T-helper 1 cell treated with Interleukin-12 subunit alpha and Interleukin-12 subunit beta and Interleukin-4 antibody, amounts not matched to agents 30 ng/mL and 1 ng/mL, for 36 hours (primary cell): ENCODE data around the gene DAGLB. TPM values are rescaled to one million over a fixed set of nuclear protein-coding genes. Genes with fewer than 3 reads are reported as not detected.

Experiments
- intact Hi-C: fragments of 100-400 bp; cut with micrococcal nuclease; formaldehyde crosslinking; loops from one replicate; pipeline ENCODE4 v1.15.1; 2024
- total RNA-seq: library from RNA; stranded (reverse); gene quantifications from 2 replicates; pipeline ENCODE4 v1.2.3, GENCODE V29; 2022

DAGLB gene, protein sequence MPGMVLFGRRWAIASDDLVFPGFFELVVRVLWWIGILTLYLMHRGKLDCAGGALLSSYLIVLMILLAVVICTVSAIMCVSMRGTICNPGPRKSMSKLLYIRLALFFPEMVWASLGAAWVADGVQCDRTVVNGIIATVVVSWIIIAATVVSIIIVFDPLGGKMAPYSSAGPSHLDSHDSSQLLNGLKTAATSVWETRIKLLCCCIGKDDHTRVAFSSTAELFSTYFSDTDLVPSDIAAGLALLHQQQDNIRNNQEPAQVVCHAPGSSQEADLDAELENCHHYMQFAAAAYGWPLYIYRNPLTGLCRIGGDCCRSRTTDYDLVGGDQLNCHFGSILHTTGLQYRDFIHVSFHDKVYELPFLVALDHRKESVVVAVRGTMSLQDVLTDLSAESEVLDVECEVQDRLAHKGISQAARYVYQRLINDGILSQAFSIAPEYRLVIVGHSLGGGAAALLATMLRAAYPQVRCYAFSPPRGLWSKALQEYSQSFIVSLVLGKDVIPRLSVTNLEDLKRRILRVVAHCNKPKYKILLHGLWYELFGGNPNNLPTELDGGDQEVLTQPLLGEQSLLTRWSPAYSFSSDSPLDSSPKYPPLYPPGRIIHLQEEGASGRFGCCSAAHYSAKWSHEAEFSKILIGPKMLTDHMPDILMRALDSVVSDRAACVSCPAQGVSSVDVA
- total RNA-seq = 22.5 and 24.8 TPM in 2 replicates

DNA sequence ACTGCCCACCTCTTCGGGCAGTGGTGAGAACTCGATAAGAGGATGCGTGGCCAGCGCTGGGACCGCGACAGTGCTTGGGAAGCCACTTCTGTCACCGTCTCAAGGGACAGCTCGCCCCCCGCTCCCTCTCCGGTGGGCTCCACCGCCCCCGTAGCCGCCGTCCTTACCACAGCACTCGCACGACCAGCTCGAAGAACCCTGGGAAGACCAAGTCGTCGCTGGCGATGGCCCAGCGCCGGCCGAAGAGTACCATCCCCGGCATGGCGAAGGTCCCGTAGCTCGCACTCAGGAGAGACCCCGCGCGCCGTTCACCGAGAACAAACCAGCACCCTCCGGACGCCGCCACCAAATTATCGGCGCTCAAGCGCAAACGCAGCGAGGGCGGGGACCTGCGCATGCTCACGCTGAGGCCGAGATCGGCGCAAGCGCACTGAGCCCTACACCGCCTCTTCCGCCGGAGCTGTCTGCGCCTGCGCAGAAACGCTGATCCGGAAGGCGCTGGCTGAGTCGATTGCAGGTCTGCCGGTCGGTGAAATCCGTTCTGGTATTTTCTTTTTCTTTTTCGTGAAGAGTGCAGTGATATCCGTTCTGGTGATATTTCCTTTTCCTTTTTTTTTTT is at the start of gene DAGLB:
DAGLB (minus strand) TSS at position 374 of the 619 bp plus-strand sequence; CDS start at position 262, 112 bp downstream.
- intact Hi-C loops = loop anchor here (1.0 to 5.0 kb wide), 4 partner anchors 12 to 735 kb away; partner anchors contain the start of genes C1GALT1 and ZDHHC4

GRCh38 chr7:6497637-6497905 is 49.8 kb upstream of the DAGLB start:
- intact Hi-C loops = no loop called here

DNA sequence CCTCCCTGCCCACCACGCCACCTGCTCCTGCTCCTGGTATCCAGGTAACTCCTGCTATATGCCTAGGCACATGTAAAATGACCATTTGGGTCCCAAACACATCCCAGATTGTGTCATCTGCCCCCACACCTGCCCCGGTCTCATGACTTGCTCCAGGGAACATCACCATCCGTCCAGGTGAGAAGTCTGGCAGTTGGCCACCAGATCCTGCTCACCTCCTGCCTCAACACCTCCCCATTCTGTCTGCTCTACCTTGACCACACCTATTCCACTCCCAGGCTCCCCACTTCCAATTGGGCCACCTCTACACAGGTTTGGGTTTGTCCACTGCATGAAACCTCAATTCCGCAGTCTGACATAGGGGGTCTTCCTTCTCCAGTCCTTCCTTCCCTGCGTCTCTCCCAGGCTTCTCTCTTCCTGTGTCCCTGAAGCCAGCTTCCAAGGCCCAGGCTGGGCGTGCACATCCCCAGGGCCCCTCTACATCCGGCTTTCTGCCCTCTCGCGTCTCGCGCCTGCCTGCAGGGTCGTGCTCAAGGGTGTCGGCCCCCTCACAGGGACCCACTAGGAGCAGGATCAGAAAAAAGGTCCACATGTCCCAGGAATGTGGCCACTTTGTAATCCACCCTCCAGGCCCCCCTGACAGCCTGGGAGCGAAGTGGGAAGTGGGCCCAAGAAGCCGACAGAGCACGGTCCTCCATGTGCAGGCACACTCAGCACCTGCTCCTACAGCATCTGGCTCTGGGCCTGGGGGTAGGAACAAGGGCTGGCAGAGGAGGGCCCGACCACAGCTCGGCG is 49.3 kb upstream of the DAGLB start:
- intact Hi-C loops = no loop called here

DNA sequence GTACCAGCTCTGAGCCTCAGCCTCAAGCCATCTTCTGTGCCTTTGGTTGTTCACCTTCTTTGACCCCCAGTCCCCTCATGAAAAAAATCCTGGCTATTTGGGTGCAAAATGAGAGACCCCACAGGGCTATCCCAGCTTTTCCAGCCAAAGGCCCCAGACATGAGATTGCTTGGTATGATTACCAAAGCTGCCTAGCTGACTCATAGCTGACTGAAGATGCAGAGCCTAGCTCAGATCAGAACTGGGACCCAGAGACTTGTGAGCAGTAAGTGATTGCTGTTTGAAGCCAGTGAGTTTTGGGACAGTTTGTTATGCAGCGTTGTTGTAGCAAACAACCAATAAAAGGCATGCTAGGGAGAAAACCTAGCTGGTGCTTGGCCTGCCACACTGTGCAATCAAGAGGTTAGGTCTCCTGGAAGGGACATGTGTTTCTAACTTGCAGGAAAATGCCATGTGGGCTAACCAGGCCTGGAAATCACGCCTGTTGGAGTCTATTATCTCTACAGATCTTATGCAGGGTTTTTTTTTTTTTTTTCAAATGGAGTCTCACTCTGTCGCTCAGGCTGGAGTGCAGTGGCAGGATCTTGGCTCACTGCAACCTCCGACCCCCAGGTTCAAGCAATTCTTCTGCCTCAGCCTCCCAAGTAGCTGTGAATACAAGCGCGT is 48.0 kb upstream of the DAGLB start:
- intact Hi-C loops = no loop called here

GRCh38 chr7:6494365-6494764 is 46.6 kb upstream of the DAGLB start:
- intact Hi-C loops = no loop called here

GRCh38 chr7:6491194-6491593 is 43.4 kb upstream of the DAGLB start:
- intact Hi-C loops = no loop called here

- intact Hi-C loops = no loop called here
Measured at GRCh38 chr7:6489612-6490011, 41.9 kb upstream of the DAGLB start.

- intact Hi-C loops = no loop called here
Measured at GRCh38 chr7:6487184-6487545, 39.4 kb upstream of the DAGLB start.

DNA sequence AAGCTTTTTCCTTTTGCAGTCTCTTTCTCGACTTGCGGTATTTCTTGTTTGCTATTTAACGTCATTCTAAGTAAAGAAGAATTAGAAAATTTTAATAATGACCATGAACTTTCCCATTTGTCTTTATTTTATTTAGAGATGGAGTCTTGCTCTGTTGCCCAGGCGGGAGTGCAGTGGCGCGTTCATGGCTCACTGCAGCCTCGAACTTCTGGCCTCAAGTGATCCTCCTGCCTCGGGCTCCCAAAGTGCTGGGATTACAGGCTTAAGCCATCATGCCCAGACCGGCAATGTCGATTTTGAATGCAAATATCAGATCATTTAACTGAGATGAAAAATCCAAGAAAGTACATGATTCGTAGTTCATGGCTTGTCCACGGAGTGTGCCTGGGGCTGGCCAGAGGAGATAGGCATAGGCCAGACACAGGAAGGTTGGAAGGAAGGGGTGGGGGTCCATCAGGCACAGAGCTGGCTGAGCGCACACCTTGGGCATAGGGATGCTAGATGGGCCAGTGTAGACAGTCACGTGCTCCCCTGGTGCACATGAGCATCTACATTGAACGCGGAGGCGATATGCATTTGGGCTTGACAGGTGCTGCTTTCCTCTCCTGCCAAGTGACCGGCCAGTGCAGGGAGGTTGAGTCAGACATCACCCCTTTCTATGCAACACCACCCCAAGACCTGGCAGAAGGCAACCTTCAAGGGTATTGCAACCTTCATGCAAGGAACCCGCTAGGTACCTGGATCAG is 38.9 kb upstream of the DAGLB start:
- intact Hi-C loops = no loop called here

- intact Hi-C loops = no loop called here
Measured at GRCh38 chr7:6482743-6483119, 35.0 kb upstream of the DAGLB start.

DNA sequence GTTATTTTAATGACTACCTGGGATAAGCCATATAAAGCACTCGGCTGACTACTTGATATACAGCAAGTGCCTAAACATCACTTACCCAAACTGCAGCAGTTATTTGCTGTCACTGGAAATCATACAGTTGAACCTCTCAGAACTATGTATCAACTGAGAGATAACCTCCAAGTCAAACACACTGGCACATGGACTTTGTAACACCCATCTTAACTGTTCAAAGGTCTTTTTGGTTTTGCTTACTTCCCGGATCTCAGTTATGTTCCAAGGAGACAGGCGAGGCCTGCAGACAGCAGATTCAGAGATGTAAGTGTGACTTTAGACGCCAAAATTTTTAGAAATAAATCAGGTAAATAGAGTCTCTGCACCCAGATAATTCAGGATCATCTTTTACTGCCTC is 34.6 kb upstream of the DAGLB start:
- intact Hi-C loops = no loop called here

- intact Hi-C loops = no loop called here
Measured at GRCh38 chr7:6481445-6481844, 33.7 kb upstream of the DAGLB start.

- intact Hi-C loops = no loop called here
Measured at GRCh38 chr7:6480323-6480660, 32.5 kb upstream of the DAGLB start.

GRCh38 chr7:6479067-6479466 is 31.3 kb upstream of the DAGLB start:
- intact Hi-C loops = loop anchor here (1.0 kb wide), 1 partner anchor 31 kb away; no protein-coding TSS in a partner anchor

- intact Hi-C loops = no loop called here
Measured at GRCh38 chr7:6478186-6478585, 30.4 kb upstream of the DAGLB start.

DNA sequence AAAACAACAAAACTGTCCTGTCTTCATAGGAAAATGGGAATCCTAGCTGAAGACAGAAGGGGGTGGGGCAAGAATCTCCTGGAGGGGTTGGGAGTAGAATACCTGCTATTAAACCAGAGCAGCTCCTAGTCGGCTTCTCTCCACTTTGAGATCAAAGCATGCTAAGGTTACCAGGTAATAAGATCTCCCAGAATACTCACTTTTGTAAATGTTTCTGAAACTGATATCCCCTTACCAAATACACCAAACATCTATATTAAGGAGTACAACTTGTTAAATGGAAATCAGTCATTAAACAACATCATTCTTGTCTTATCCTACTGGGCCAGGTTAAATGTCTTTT is 29.5 kb upstream of the DAGLB start:
- intact Hi-C loops = no loop called here

DNA sequence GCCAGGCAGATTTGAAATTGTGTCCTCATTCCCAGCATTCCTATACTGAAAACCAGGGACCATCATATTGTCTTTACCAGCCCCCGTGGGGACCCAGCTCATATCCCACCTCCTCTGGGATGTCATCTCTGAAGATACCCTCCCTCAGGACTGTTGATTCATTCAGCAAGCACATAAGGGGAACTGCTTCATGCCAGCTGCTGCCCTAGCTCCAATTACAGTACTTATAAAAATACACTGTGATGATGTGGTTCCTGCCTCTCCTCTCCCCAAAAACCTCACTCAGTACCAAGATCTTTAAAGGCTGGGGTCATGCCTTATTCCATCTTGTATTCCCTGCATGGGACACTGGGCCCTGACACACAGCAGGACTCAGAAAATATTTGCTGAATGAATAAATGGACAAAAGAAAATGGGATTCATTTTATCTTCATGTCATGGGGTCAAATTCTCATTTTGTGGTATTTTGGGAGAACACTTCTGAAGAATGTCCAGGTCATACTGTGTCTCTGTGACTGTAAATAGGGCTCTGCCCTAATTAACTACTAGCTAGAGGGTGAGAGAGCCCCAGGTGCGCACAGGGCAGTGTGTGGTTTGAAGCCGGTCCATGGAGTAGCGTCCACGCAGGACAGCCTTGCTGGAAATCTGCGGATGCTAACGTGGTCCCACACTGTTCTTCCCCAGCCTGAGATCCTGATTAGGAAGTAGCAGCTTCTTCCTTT is 29.0 kb upstream of the DAGLB start:
- intact Hi-C loops = no loop called here

GRCh38 chr7:6475433-6476186 is 27.9 kb upstream of the DAGLB start:
- intact Hi-C loops = no loop called here

- intact Hi-C loops = no loop called here
Measured at GRCh38 chr7:6465862-6466261, 18.1 kb upstream of the DAGLB start.
